ENCODE measurements around the gene EEFSEC. TPM values are rescaled to one million over a fixed set of nuclear protein-coding genes. Genes with fewer than 3 reads are reported as not detected.

Gene EEFSEC
- total RNA-seq, 1 experiment from 2014 or later, result 9.5 TPM

DNA sequence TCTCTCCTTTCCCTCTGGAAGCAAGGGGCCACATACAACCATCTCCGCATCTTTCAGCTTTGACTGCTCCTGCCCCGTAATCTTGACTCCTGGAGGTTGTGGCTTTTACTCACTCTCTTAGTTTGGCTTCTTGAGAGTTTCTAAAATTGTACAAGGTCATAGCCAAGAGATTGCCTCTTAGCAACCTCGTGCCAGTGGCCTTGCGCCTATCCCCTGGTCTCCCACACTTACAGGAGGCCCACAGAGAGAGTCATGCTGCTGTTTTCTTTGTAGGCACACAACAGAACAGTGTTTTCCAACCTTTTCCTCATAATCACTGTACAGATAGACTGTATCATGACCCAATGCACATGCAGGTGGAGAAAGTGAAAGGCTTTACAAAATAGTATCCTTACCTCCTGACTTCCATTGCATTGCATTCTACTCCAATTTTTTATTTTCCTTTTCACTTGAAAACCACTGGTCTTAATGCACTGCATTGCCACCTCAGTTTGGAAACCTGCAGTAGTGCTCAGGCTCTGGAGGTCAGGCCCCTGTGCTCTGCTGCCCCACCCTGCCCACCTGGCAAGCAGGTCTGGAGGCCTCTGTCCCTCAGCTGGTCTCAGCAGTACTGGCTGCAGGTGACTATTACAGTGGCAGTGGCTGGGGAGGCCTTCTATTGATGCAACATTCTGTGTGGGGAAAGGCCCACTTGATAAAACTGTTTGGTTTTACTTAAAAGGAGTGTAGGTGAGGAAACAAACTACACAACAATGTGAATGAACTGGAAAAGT lies 157.2 kb downstream of the EEFSEC start:
- Mint-ChIP-seq H3K27ac (peak overlapping the region in 1 of 3 experiments; percentile 15; a peak in 2 of 7 replicates), H3K36me3 (ENCODE audit: insufficient read depth in 1 of 3, low read depth in 3 of 3) (no peaks in the 10 kb centered on the region; a peak in 1 of 7 replicates), H3K9me3 (no peaks in the 10 kb centered on the region), H3K27me3 (ENCODE audit: low read depth) (no peaks in the 10 kb centered on the region; the same call in 1 of the 2 replicates), H3K4me3 (no peak overlapping the region), H3K4me1 (no peaks in the 10 kb centered on the region)
- Histone ChIP-seq H3K79me1 (ENCODE audit: insufficient read depth, low read depth, low read length, poor library complexity, severe bottlenecking) (no peaks in the 10 kb centered on the region), H3K14ac (ENCODE audit: insufficient read depth, low read length) (no peak overlapping the region), H2AK5ac (ENCODE audit: insufficient read length, low read length) (no peak overlapping the region), H2AFZ (ENCODE audit: low read length) (no peak overlapping the region), H3K9me3 (ENCODE audit: control insufficient read depth, low read depth, low read length) (no peaks in the 10 kb centered on the region), H2BK12ac (ENCODE audit: insufficient read length, low read depth, low read length) (no peak overlapping the region), H3T11ph (ENCODE audit: low read length) (no peak overlapping the region), H4K91ac (ENCODE audit: insufficient read length, low read depth, low read length) (no peak overlapping the region), H4K8ac (replicated peaks; ENCODE audit: insufficient read length, low read depth, low read length) (no peak overlapping the region), H2BK120ac (ENCODE audit: low read depth, low read length, poor library complexity, severe bottlenecking) (no peak overlapping the region), H3K56ac (ENCODE audit: insufficient read length, low read depth, low read length) (no peak overlapping the region), H3K79me2 (ENCODE audit: insufficient read depth, low read length) (no peaks in the 10 kb centered on the region), H4K20me1 (ENCODE audit: control insufficient read depth, insufficient read depth, insufficient read length) (peaks cover 1% of the 10 kb centered on the region), H3K27me3 (ENCODE audit: insufficient read depth, low read length) (no peaks in the 10 kb centered on the region), H4K5ac (ENCODE audit: insufficient read length, low read depth, low read length) (no peak overlapping the region), H3K18ac (ENCODE audit: insufficient read length, low read depth, low read length) (no peak overlapping the region), H3K4ac (ENCODE audit: low read depth, low read length) (no peak overlapping the region), H3K27ac (ENCODE audit: insufficient read length, low read depth, low read length) (no peak overlapping the region), H2BK20ac (ENCODE audit: low read depth, low read length, poor library complexity, severe bottlenecking) (no peak overlapping the region), H3K4me2 (ENCODE audit: insufficient read depth, insufficient read length, low read length) (no peak overlapping the region), H2BK5ac (ENCODE audit: insufficient read length, low read length) (no peak overlapping the region), H3K4me1 (ENCODE audit: insufficient read depth, low read length) (no peaks in the 10 kb centered on the region), H3K23me2 (ENCODE audit: insufficient read length, low read depth, low read length, poor library complexity, severe bottlenecking) (no peaks in the 10 kb centered on the region), H2BK15ac (ENCODE audit: low read depth, low read length) (no peak overlapping the region), H3K9ac (ENCODE audit: extremely low read depth, insufficient read length, low read length) (no peak overlapping the region), H3K23ac (ENCODE audit: insufficient read length, low read depth, low read length) (no peak overlapping the region)
- DNase-seq, result peak; percentile 15
- WGBS (ENCODE audit: extremely low coverage, insufficient read length, low lambda C conversion rate), result no CpG with 5 or more reads among the region's 4 CpGs
- TF ChIP-seq, protein P1, sequence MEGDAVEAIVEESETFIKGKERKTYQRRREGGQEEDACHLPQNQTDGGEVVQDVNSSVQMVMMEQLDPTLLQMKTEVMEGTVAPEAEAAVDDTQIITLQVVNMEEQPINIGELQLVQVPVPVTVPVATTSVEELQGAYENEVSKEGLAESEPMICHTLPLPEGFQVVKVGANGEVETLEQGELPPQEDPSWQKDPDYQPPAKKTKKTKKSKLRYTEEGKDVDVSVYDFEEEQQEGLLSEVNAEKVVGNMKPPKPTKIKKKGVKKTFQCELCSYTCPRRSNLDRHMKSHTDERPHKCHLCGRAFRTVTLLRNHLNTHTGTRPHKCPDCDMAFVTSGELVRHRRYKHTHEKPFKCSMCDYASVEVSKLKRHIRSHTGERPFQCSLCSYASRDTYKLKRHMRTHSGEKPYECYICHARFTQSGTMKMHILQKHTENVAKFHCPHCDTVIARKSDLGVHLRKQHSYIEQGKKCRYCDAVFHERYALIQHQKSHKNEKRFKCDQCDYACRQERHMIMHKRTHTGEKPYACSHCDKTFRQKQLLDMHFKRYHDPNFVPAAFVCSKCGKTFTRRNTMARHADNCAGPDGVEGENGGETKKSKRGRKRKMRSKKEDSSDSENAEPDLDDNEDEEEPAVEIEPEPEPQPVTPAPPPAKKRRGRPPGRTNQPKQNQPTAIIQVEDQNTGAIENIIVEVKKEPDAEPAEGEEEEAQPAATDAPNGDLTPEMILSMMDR (conservative IDR thresholded peaks at IDR 0.05), result no peak
